HG03571 (cell line): ENCODE data around the gene GTF3C4.

Experiments used
- ATAC-seq: cut with Tn5 transposase; IDR thresholded peaks from one replicate; pipeline ENCODE4 v1.9.1; 2021; ENCODE audit not compliant: unreplicated experiment

GTF3C4 gene

GRCh38 chr9:132730054-132731033 is 60.1 kb downstream of the GTF3C4 start:
- ATAC-seq: no peak

GRCh38 chr9:132731230-132731629 is 61.0 kb downstream of the GTF3C4 start:
- ATAC-seq: no peak

GRCh38 chr9:132732326-132733259 is 62.3 kb downstream of the GTF3C4 start:
- ATAC-seq: no peak

GRCh38 chr9:132733260-132733815 is 63.1 kb downstream of the GTF3C4 start:
- ATAC-seq: no peak

- ATAC-seq: no peak
Observed at GRCh38 chr9:132739710-132740310, 69.5 kb downstream of the GTF3C4 start.

- ATAC-seq: no peak
Observed at GRCh38 chr9:132740526-132741309, 70.5 kb downstream of the GTF3C4 start.

GRCh38 chr9:132742821-132743311 is 72.6 kb downstream of the GTF3C4 start:
- no peak for ATAC-seq

GRCh38 chr9:132743931-132744479 is 73.7 kb downstream of the GTF3C4 start:
- no peak for ATAC-seq
